DND-41 (cell line): ENCODE data around the gene PI4KB.

ENCODE experiments used
- CTCF ChIP-seq: IDR thresholded peaks from 2 replicates; pipeline ENCODE4 v1.5.1; 2012; ENCODE audit warnings: borderline replicate concordance, low read length, moderate library complexity, mild to moderate bottlenecking; ENCODE audit not compliant: poor library complexity, severe bottlenecking; ENCODE audit errors: extremely low read depth
- EZH2 ChIP-seq: IDR thresholded peaks from 3 replicates; pipeline ENCODE4 v1.6.1; 2012; ENCODE audit warnings: borderline replicate concordance, low read depth, mild to moderate bottlenecking, moderate library complexity, low read length, inconsistent platforms; ENCODE audit not compliant: severe bottlenecking

DNA sequence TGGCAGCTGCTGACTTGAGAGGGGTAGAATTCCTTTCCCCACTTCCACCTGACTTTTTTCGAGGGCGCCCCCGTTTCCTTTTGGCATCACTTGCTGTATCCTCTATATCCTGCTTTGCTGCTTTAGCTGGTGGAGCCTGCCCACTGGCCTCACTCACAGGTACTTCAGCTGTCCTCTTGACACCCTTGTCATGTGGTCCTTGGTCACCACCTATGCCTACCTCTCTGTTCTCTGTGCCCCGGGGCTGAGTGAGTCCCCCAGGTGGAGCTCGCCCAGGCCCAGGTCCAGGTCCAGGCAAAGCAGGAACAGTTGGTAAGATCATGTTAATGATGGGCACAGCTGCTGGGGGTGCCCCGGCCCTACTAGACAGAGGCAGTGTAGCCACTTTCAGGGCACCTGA, 15.4 kb upstream of the PI4KB start:
- TF ChIP-seq CTCF = no peak
- no peak for TF ChIP-seq EZH2
